GM12864 (cell line): ENCODE data around the gene CNGB1.
A peak's percentile ranks its signal among the peaks of the same experiment; 100 is the strongest.

Experiments
- DNase-seq: peaks from one replicate; pipeline ENCODE4 v3.0.0-alpha.2; 2011; ENCODE audit warnings: low read depth
- H3K4me3 ChIP-seq: 2 replicates; pipeline ENCODE4 v1.5.1; 2011; ENCODE audit warnings: mild to moderate bottlenecking, low read depth, low read length, control low read depth
- TF ChIP-seq, protein P1 (sequence below): IDR thresholded peaks from 2 replicates; pipeline ENCODE4 v1.5.1; 2011; ENCODE audit warnings: low read depth, mild to moderate bottlenecking, moderate library complexity, low read length, control low read depth, inconsistent platforms; ENCODE audit errors: missing control alignments

Gene CNGB1

DNA sequence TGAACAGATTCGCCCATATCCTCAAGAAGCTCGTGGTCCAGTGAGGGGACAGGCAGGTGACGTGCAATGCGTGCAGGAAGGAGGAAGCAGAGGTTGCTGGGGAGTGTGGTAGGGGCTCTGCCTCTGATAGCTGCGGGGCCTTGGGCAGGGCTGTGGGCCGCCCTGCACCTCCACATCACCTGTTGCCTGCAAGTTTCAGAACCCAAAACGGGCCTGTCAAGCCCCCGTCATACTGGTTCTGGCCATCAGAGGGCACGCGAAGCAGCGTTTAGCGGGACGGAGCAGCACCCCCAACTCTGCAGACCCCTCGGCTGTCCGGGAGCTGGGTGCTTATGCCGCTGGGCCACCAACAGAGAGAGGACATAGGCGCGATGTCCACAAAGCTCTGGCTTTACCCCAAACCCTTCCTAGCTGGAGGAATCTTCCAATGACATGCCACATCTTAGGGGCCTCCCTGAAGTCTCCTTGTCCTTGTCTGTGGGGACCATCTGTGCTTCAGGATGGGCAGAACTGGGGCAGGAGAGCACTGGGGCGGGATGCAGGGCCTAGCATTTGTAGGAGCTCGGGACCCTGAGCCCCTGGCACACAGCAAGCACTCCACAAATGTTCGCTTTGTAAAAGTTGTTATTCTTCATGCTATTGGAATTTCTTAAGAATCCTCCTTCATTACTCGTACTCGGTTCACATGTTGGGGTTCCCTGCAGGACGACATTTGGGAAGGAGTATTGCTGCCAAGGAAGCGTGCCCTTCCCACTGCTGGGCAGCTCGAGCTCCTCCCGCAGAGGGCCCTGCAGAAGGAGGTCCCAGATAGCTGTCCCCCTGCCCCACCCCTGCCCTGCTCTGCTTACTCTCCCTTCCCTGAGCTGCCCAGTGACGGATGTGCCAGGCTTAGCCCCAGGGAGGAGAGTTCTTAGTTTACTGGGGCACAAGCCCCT is 64.3 kb downstream of the CNGB1 start:
- DNase-seq: no peak
- H3K4me3 ChIP-seq: no peak overlapping the region
- TF ChIP-seq, protein P1, sequence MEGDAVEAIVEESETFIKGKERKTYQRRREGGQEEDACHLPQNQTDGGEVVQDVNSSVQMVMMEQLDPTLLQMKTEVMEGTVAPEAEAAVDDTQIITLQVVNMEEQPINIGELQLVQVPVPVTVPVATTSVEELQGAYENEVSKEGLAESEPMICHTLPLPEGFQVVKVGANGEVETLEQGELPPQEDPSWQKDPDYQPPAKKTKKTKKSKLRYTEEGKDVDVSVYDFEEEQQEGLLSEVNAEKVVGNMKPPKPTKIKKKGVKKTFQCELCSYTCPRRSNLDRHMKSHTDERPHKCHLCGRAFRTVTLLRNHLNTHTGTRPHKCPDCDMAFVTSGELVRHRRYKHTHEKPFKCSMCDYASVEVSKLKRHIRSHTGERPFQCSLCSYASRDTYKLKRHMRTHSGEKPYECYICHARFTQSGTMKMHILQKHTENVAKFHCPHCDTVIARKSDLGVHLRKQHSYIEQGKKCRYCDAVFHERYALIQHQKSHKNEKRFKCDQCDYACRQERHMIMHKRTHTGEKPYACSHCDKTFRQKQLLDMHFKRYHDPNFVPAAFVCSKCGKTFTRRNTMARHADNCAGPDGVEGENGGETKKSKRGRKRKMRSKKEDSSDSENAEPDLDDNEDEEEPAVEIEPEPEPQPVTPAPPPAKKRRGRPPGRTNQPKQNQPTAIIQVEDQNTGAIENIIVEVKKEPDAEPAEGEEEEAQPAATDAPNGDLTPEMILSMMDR: peak; percentile 48

DNA sequence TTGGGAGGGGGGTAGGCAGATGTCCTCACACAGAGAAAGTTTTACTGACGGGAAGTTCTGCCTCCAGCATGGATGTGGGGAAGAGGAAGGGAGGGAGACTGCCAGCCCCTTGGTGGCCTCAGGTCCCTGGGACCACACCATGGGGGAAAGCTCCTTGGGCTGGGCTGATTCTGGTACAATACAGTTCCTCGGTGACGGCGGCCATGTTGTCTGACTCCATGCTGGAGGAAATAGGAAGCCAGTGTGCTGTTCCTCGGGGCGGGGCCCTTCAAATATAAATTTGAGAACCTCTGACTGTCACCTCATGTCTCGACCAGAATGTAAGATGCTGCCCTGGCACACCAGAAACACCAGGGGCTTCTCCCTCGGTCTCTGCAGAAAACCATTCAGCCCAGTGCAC is 66.8 kb downstream of the CNGB1 start:
- TF ChIP-seq, protein P1: no peak
- H3K4me3 ChIP-seq: no peak overlapping the region
- no peak for DNase-seq

DNA sequence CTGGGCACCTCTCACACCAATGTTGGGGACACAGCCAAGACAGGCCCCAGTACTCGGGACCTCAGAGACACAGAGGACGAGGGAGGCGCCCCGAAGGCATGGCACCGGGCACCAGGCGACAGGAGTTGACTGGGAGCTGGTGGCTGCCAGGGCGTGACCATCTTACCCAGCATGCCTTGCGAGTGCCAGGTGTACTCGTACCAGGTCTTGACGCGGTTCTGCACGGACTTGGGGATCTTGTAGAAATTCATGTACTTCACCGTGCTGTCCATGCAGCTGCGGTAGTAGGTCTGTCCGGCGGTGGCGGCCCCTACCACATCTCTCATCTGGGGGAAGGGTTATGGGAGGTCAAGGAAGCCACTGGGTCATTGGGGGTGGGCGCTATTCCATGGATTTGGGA is 67.3 kb downstream of the CNGB1 start:
- no peak for DNase-seq
- H3K4me3 ChIP-seq: no peak overlapping the region
- TF ChIP-seq, protein P1: no peak

DNA sequence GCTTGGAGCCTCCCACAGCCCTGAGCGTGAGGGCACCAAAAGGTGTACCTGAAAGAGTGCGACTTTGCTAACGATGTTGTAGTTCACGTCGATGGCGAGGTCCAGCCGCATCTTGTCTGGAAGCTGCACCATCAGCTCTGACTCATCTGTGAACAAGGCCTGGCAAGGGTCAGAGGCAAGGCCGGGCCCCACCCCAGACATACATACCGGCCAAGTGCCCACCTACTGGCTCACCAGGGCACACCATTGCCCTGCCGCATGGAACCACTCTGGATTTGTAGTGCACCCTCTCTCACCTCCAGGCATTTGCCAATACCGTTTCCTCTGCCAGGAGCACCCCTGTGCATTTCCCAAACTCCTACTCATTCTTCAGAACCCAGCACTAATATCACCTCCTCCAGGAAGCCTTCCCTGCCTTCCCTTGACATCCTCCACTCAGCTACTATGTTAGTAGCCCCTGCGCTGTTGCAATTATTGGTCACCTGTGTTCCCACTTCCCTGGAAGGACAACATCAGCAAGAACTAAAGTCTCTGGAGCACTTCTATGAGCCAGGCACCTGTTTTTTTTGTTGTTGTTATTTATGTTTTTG is 69.4 kb downstream of the CNGB1 start:
- TF ChIP-seq, protein P1: no peak
- DNase-seq: no peak
- no peak overlapping the region for H3K4me3 ChIP-seq

DNA sequence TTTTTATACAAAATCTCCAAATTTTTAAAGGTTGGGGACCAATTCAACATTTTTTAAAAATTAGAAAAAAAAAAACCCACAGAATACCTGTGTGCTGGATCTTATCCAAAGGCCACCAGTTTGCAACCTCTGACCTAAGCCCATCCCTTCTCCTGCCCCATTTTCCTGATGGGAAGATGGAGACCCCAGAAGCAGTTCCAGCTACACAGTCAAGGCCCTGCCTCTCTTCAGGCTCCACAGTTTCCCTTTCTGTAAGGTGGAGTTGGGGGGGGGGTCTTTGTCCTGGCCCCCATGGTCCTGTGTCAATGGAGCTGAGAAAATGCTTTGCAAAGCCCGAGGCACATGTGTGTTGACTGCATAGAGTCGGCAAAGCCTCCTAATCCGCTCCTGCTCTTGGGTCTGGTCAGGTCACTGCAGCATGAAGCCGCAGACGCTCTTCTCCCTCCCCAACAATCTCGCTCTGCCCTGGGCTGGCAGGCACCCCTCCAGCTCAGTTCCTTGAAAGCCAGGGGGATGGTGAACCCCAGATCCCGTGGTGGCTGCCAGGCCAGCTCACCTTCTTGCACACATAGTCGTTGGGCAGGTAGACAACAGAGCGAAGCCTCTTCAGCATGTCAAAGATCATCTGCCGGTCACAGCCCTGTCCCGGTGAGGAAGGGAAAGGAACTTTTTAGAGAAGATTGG is 70.0 kb downstream of the CNGB1 start:
- TF ChIP-seq, protein P1: no peak
- H3K4me3 ChIP-seq: no peak overlapping the region
- DNase-seq: no peak

DNA sequence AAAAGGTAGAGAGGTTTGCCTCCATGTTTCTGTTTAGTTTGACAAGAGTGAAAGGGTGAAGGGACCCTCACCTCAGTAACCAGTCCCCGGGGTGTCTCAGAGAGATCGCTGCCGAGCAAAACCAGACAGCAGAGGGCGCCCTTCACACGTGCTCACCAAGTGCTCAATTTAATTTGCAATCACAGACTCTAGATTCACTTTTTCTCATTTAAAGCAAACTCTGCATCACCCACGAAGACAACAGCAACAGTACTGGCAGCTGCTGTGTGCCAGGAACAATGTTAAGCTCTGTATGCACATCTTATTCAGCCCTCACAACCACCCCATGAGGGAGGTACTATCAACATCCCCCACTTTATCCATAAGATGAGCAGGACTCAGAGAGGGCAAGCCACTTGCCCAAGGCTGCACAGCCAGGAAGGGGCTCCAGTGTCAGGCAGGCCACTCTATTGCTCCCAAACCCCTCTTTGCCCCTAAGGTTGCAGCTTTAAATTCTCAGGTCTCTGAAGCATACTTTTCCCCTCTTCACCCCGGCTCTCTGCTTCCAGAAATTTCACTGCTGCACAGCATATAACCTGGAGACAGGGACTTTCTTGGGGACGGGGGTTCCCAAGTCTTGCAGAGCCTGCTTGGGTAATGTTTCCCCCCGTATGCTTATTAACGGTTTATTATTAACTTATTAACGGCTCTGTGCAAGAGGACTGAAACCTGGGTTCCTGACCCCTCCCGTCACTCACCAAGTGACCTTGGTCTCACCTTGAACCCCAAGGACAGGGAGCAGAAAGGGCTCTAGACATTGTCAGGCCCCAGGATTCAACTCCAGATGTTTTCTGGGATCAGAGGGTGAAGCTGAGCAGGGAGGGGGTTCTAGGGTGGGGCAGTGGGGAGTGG is 70.9 kb downstream of the CNGB1 start:
- no peak overlapping the region for H3K4me3 ChIP-seq
- TF ChIP-seq, protein P1: peak; percentile 88
- DNase-seq: peak; percentile 19
